Limb (tissue), 2 donors: ENCODE data around the gene MYH14.

Experiments used
- DNase-seq, 2 donors: peaks; one replicate each; pipeline ENCODE4 v3.0.0-alpha.2; 2016; ENCODE audit errors: extremely low spot score in 2 of 2

Gene MYH14

GRCh38 chr19:50257141-50257540 lies 53.7 kb downstream of the MYH14 start:
- no peak for DNase-seq

GRCh38 chr19:50258918-50259372 lies 55.5 kb downstream of the MYH14 start:
- DNase-seq, result peak in 1 of 2 donors; percentile 57

- DNase-seq, result no peak
Measured at GRCh38 chr19:50261446-50261970, 58.1 kb downstream of the MYH14 start.

- no peak for DNase-seq
Measured at GRCh38 chr19:50263176-50263575, 59.8 kb downstream of the MYH14 start.

GRCh38 chr19:50264483-50265186 lies 61.2 kb downstream of the MYH14 start:
- no peak for DNase-seq

- no peak for DNase-seq
Measured at GRCh38 chr19:50266041-50266440, 62.6 kb downstream of the MYH14 start.

GRCh38 chr19:50266896-50267295 lies 63.5 kb downstream of the MYH14 start:
- no peak for DNase-seq

GRCh38 chr19:50268041-50268440 lies 64.6 kb downstream of the MYH14 start:
- no peak for DNase-seq

- DNase-seq, result no peak
Measured at GRCh38 chr19:50268501-50268900, 65.1 kb downstream of the MYH14 start.

GRCh38 chr19:50269653-50270052 lies 66.2 kb downstream of the MYH14 start:
- DNase-seq, result no peak

- DNase-seq, result no peak
Measured at GRCh38 chr19:50272263-50272897, 69.0 kb downstream of the MYH14 start.

GRCh38 chr19:50273821-50274220 lies 70.4 kb downstream of the MYH14 start:
- DNase-seq, result no peak

GRCh38 chr19:50275577-50276368 lies 72.4 kb downstream of the MYH14 start:
- DNase-seq, result no peak

- no peak for DNase-seq
Measured at GRCh38 chr19:50276370-50277063, 73.1 kb downstream of the MYH14 start.

- no peak for DNase-seq
Measured at GRCh38 chr19:50277966-50278580, 74.7 kb downstream of the MYH14 start.

GRCh38 chr19:50280074-50280473 lies 76.7 kb downstream of the MYH14 start:
- no peak for DNase-seq

- DNase-seq, result no peak
Measured at GRCh38 chr19:50280983-50281382, 77.6 kb downstream of the MYH14 start.

GRCh38 chr19:50281491-50281890 lies 78.1 kb downstream of the MYH14 start:
- DNase-seq, result no peak

GRCh38 chr19:50285833-50286232 lies 82.4 kb downstream of the MYH14 start:
- DNase-seq, result no peak

GRCh38 chr19:50286443-50286842 lies 83.0 kb downstream of the MYH14 start:
- no peak for DNase-seq

- DNase-seq, result no peak
Measured at GRCh38 chr19:50287331-50287730, 83.9 kb downstream of the MYH14 start.
